ENCODE measurements around the gene ACTN1.

ACTN1 gene

GRCh38 chr14:68922201-68922621 is 56.9 kb downstream of the ACTN1 start:
- no peak for ATAC-seq (ENCODE audit: low read depth)
- TF ChIP-seq CTCF (IDR thresholded peaks at IDR 0.05; ENCODE audit: poor library complexity, severe bottlenecking) = no peak
- DNase-seq (ENCODE audit: low spot score) = no peak
- H3K4me1 ChIP-seq (ENCODE audit: insufficient read depth, poor library complexity, severe bottlenecking) = no peaks in the 10 kb centered on the region
- H3K27ac ChIP-seq (ENCODE audit: poor library complexity, severe bottlenecking) = peak overlapping the region; percentile 28
- H3K9me3 ChIP-seq (ENCODE audit: severe bottlenecking) = no peaks in the 10 kb centered on the region
- H3K4me3 ChIP-seq (ENCODE audit: severe bottlenecking) = no peak overlapping the region
- peaks cover 100% of the 10 kb centered on the region for H3K36me3 ChIP-seq (ENCODE audit: low read depth)
- H3K27me3 ChIP-seq (ENCODE audit: insufficient read depth, poor library complexity, severe bottlenecking) = no peaks in the 10 kb centered on the region

GRCh38 chr14:68921666-68922065 is 57.4 kb downstream of the ACTN1 start:
- Histone ChIP-seq H3K27ac (ENCODE audit: poor library complexity, severe bottlenecking) (peak overlapping the region; percentile 28), H3K36me3 (ENCODE audit: low read depth) (peaks cover 100% of the 10 kb centered on the region), H3K27me3 (ENCODE audit: insufficient read depth, poor library complexity, severe bottlenecking) (no peaks in the 10 kb centered on the region), H3K9me3 (ENCODE audit: severe bottlenecking) (no peaks in the 10 kb centered on the region), H3K4me1 (ENCODE audit: insufficient read depth, poor library complexity, severe bottlenecking) (no peaks in the 10 kb centered on the region), H3K4me3 (ENCODE audit: severe bottlenecking) (no peak overlapping the region)
- ATAC-seq (ENCODE audit: low read depth) = no peak
- TF ChIP-seq CTCF (IDR thresholded peaks at IDR 0.05; ENCODE audit: poor library complexity, severe bottlenecking) = peak; percentile 17
- DNase-seq (ENCODE audit: low spot score) = no peak

- H3K9me3 ChIP-seq (ENCODE audit: severe bottlenecking) = no peaks in the 10 kb centered on the region
- DNase-seq (ENCODE audit: low spot score) = no peak
- no peak for TF ChIP-seq CTCF (IDR thresholded peaks at IDR 0.05; ENCODE audit: poor library complexity, severe bottlenecking)
- no peaks in the 10 kb centered on the region for H3K27me3 ChIP-seq (ENCODE audit: insufficient read depth, poor library complexity, severe bottlenecking)
- peaks cover 100% of the 10 kb centered on the region for H3K36me3 ChIP-seq (ENCODE audit: low read depth)
- no peak overlapping the region for H3K4me3 ChIP-seq (ENCODE audit: severe bottlenecking)
- H3K4me1 ChIP-seq (ENCODE audit: insufficient read depth, poor library complexity, severe bottlenecking) = no peaks in the 10 kb centered on the region
- H3K27ac ChIP-seq (ENCODE audit: poor library complexity, severe bottlenecking) = no peak overlapping the region
- no peak for ATAC-seq (ENCODE audit: low read depth)
Observed at GRCh38 chr14:68921049-68921448, 58.1 kb downstream of the ACTN1 start.

- Histone ChIP-seq H3K36me3 (ENCODE audit: low read depth) (peaks cover 100% of the 10 kb centered on the region), H3K27ac (ENCODE audit: poor library complexity, severe bottlenecking) (no peak overlapping the region), H3K4me1 (ENCODE audit: insufficient read depth, poor library complexity, severe bottlenecking) (no peaks in the 10 kb centered on the region), H3K9me3 (ENCODE audit: severe bottlenecking) (no peaks in the 10 kb centered on the region), H3K4me3 (ENCODE audit: severe bottlenecking) (no peak overlapping the region), H3K27me3 (ENCODE audit: insufficient read depth, poor library complexity, severe bottlenecking) (no peaks in the 10 kb centered on the region)
- no peak for DNase-seq (ENCODE audit: low spot score)
- TF ChIP-seq CTCF (IDR thresholded peaks at IDR 0.05; ENCODE audit: poor library complexity, severe bottlenecking) = no peak
- no peak for ATAC-seq (ENCODE audit: low read depth)
Observed at GRCh38 chr14:68919129-68919927, 59.8 kb downstream of the ACTN1 start.

- TF ChIP-seq CTCF (IDR thresholded peaks at IDR 0.05; ENCODE audit: poor library complexity, severe bottlenecking) = no peak
- DNase-seq (ENCODE audit: low spot score) = no peak
- H3K36me3 ChIP-seq (ENCODE audit: low read depth) = peaks cover 100% of the 10 kb centered on the region
- no peaks in the 10 kb centered on the region for H3K9me3 ChIP-seq (ENCODE audit: severe bottlenecking)
- no peaks in the 10 kb centered on the region for H3K27me3 ChIP-seq (ENCODE audit: insufficient read depth, poor library complexity, severe bottlenecking)
- no peaks in the 10 kb centered on the region for H3K4me1 ChIP-seq (ENCODE audit: insufficient read depth, poor library complexity, severe bottlenecking)
- H3K27ac ChIP-seq (ENCODE audit: poor library complexity, severe bottlenecking) = no peak overlapping the region
- H3K4me3 ChIP-seq (ENCODE audit: severe bottlenecking) = no peak overlapping the region
- no peak for ATAC-seq (ENCODE audit: low read depth)
Observed at GRCh38 chr14:68918612-68919011, 60.5 kb downstream of the ACTN1 start.
